A549 (cell line): Measurements from ENCODE around the gene ABCG5. TPM values are rescaled to one million over a fixed set of nuclear protein-coding genes. Genes with fewer than 3 reads are reported as not detected.

Source experiments
- ATAC-seq, 2 experiments: fragments of 200-7000 bp in 1 of 2; fragments of >200 bp in 1 of 2; cut with Nextera tagmentation in 1 of 2; cut with Tn5 transposase in 1 of 2; 3 replicates each; pipeline versions ENCODE4 v1.8.0 to v1.9.1; 2018 to 2020; ENCODE audit warnings: mild to moderate bottlenecking in 1 of 2, moderate library complexity in 1 of 2
- CTCF ChIA-PET: fragments of 300-600 bp; sonication (Branson Sonifier 250); formaldehyde crosslinking; extraction: SDS; loops from one replicate; lab custom pipeline; 2021; ENCODE audit warnings: antibody characterized with exemption, inconsistent platforms; lab: Yijun Ruan, JAX
- POLR2A ChIA-PET: fragments of 350-600 bp; formaldehyde crosslinking; extraction: SDS; loops from one replicate; lab custom pipeline; 2021; ENCODE audit warnings: antibody characterized with exemption, inconsistent platforms; lab: Yijun Ruan, JAX
- DNase-seq, 2 experiments: peaks; one replicate each; pipeline versions ENCODE4 v3.0.0 to v3.0.0-alpha.2; 2011 to 2016; ENCODE audit warnings: low read depth in 1 of 2, low spot score in 1 of 2
- FAIRE-seq: peaks from 2 replicates; lab custom pipeline; 2011; peaks lifted over from hg19 to GRCh38; lab: Jason Lieb, UNC
- H3K27ac ChIP-seq, 2 experiments: fragments of >200 bp; sonication (Bioruptor Twin); formaldehyde crosslinking; 3 replicates each; pipeline ENCODE4 v1.5.1; 2016 to 2017
- H3K4me1 ChIP-seq: fragments of >200 bp; sonication (Bioruptor Twin); formaldehyde crosslinking; 3 replicates; pipeline ENCODE4 v1.6.1; 2016
- H3K4me2 ChIP-seq: fragments of >200 bp; sonication (Bioruptor Twin); formaldehyde crosslinking; 3 replicates; pipeline ENCODE4 v1.6.1; 2016
- H3K4me3 ChIP-seq: fragments of >200 bp; sonication (Bioruptor Twin); formaldehyde crosslinking; 3 replicates; pipeline ENCODE4 v1.5.1; 2016
- H3K9me3 ChIP-seq: fragments of >200 bp; sonication (Bioruptor Twin); formaldehyde crosslinking; 3 replicates; pipeline ENCODE4 v1.6.1; 2016
- BCL3 ChIP-seq: fragments of >200 bp; sonication (Bioruptor Twin); formaldehyde crosslinking; IDR thresholded peaks from 3 replicates; pipeline ENCODE4 v1.6.1; 2016
- CBX2 ChIP-seq: fragments of 200-600 bp; sonication (generic); IDR thresholded peaks from 2 replicates; pipeline ENCODE4 v1.6.1; 2016; ENCODE audit warnings: low read depth, mild to moderate bottlenecking, borderline replicate concordance
- CBX8 ChIP-seq: fragments of 200-600 bp; sonication (generic); IDR thresholded peaks from 2 replicates; pipeline ENCODE4 v1.6.1; 2016
- CHD2 ChIP-seq: fragments of 150-350 bp; IDR thresholded peaks from 2 replicates; pipeline ENCODE4 v1.6.1; 2014; ENCODE audit warnings: low read length; ENCODE audit not compliant: partially characterized antibody
- CTCF ChIP-seq: fragments of >200 bp; sonication (Bioruptor Twin); formaldehyde crosslinking; IDR thresholded peaks from 3 replicates; pipeline ENCODE4 v1.5.1; 2016
- E2F6 ChIP-seq: IDR thresholded peaks from 2 replicates; pipeline ENCODE4 v1.6.1; 2012; ENCODE audit warnings: low read depth, borderline replicate concordance
- EHF ChIP-seq: fragments of 250-450 bp; sonication (Bioruptor Pico); IDR thresholded peaks from 2 replicates; pipeline ENCODE4 v1.5.0; 2020; ENCODE audit warnings: mild to moderate bottlenecking
- EHMT2 ChIP-seq: fragments of 200-600 bp; sonication (generic); IDR thresholded peaks from 2 replicates; pipeline ENCODE4 v1.6.1; 2016; ENCODE audit warnings: antibody characterized with exemption, low read depth, mild to moderate bottlenecking, moderate library complexity
- ELK1 ChIP-seq: fragments of 150-350 bp; IDR thresholded peaks from 2 replicates; pipeline ENCODE4 v1.6.1; 2014; ENCODE audit warnings: low read depth, mild to moderate bottlenecking, low read length
- EP300 ChIP-seq, 2 experiments: fragments of >200 bp; sonication (Bioruptor Twin); formaldehyde crosslinking; IDR thresholded peaks; 2 replicates in 1 of 2; 3 replicates in 1 of 2; pipeline ENCODE4 v1.6.1; 2016 to 2017
- FOSL2 ChIP-seq, 2 experiments: fragments of 450-650 bp in 1 of 2; fragments of >200 bp in 1 of 2; sonication (Bioruptor Twin) in 1 of 2; formaldehyde crosslinking; IDR thresholded peaks; 2 replicates each; pipeline versions ENCODE4 v1.5.0 to v1.6.1; 2016 to 2020; ENCODE audit warnings: mild to moderate bottlenecking in 1 of 2, moderate library complexity in 1 of 2
- HEYL ChIP-seq: fragments of 250-450 bp; sonication (Bioruptor Pico); IDR thresholded peaks from 2 replicates; pipeline ENCODE4 v1.8.0; 2021; ENCODE audit warnings: mild to moderate bottlenecking, moderate library complexity
- HOXA7 ChIP-seq: fragments of 250-450 bp; sonication (Bioruptor Pico); IDR thresholded peaks from 2 replicates; pipeline ENCODE4 v1.5.0; 2020; ENCODE audit warnings: mild to moderate bottlenecking, moderate library complexity
- HOXB13 ChIP-seq: fragments of 250-450 bp; sonication (Bioruptor Pico); IDR thresholded peaks from 2 replicates; pipeline ENCODE4 v1.5.0; 2020; ENCODE audit warnings: low read depth, mild to moderate bottlenecking, moderate library complexity
- HOXB5 ChIP-seq: fragments of 250-450 bp; sonication (Bioruptor Pico); IDR thresholded peaks from 2 replicates; pipeline ENCODE4 v1.5.0; 2020; ENCODE audit warnings: mild to moderate bottlenecking, moderate library complexity
- KDM1A ChIP-seq: fragments of 200-600 bp; sonication (generic); IDR thresholded peaks from 2 replicates; pipeline ENCODE4 v1.6.1; 2016; ENCODE audit warnings: low read depth, mild to moderate bottlenecking
- KDM5A ChIP-seq: fragments of 200-600 bp; sonication (generic); IDR thresholded peaks from 2 replicates; pipeline ENCODE4 v1.6.1; 2016; ENCODE audit warnings: antibody characterized with exemption, mild to moderate bottlenecking
- MAZ ChIP-seq: fragments of 150-350 bp; IDR thresholded peaks from 2 replicates; pipeline ENCODE4 v1.6.1; 2014; ENCODE audit warnings: antibody characterized with exemption, low read depth, low read length, borderline replicate concordance
- MYC ChIP-seq: IDR thresholded peaks from 2 replicates; pipeline ENCODE4 v1.6.1; 2012; ENCODE audit warnings: mild to moderate bottlenecking, inconsistent platforms, low read length, improper control_type of control experiment, borderline replicate concordance
- NFE2L2 ChIP-seq: fragments of 150-350 bp; conservative IDR thresholded peaks from 2 replicates; pipeline ENCODE4 v1.6.1; 2014; ENCODE audit warnings: low read length
- POLR2A ChIP-seq: IDR thresholded peaks from 2 replicates; pipeline ENCODE4 v1.6.1; 2012; ENCODE audit warnings: mild to moderate bottlenecking, low read length
- POLR2AphosphoS2 ChIP-seq: conservative IDR thresholded peaks from 2 replicates; pipeline ENCODE4 v1.6.1; 2012; ENCODE audit warnings: low read length, improper control_type of control experiment, inconsistent platforms
- RCOR1 ChIP-seq: fragments of 150-350 bp; IDR thresholded peaks from 2 replicates; pipeline ENCODE4 v1.6.1; 2014; ENCODE audit warnings: antibody characterized with exemption, low read length, low read depth
- RNF2 ChIP-seq: fragments of 200-600 bp; sonication (generic); IDR thresholded peaks from 2 replicates; pipeline ENCODE4 v1.6.1; 2016; ENCODE audit warnings: low read depth, mild to moderate bottlenecking, antibody characterized with exemption, moderate library complexity, borderline replicate concordance
- SMC3 ChIP-seq: fragments of >200 bp; sonication (Bioruptor Twin); formaldehyde crosslinking; IDR thresholded peaks from 3 replicates; pipeline ENCODE4 v1.6.1; 2018; ENCODE audit warnings: inconsistent platforms
- ZC3H11A ChIP-seq: fragments of 450-650 bp; IDR thresholded peaks from 2 replicates; pipeline ENCODE4 v1.6.1; 2014; ENCODE audit warnings: antibody characterized with exemption, mild to moderate bottlenecking
- ZNF302 ChIP-seq: fragments of 250-450 bp; sonication (Bioruptor Pico); IDR thresholded peaks from 2 replicates; pipeline ENCODE4 v1.9.0; 2021; ENCODE audit warnings: inconsistent platforms, mild to moderate bottlenecking, moderate library complexity
- ZSCAN20 ChIP-seq: fragments of 250-450 bp; sonication (Bioruptor Pico); IDR thresholded peaks from 2 replicates; pipeline ENCODE4 v1.8.0; 2022; ENCODE audit warnings: mild to moderate bottlenecking, moderate library complexity
- WGBS: methylation state at CpG from one replicate; pipeline ENCODE4 v1.1.6; 2017; ENCODE audit errors: missing lambda C conversion rate; 5-methylcytosine and 5-hydroxymethylcytosine counted together
- polyA plus RNA-seq, 4 experiments: library from polyadenylated mRNA; depleted of rRNA in 3 of 4; stranded (reverse); fragments of >200 nt; fragmentation: RNase III in 1 of 4; extraction: RNeasy Plus Mini Kit Qiagen cat#74134 plus additional on column Dnase treatment in 1 of 4; gene quantifications; 2 replicates in 3 of 4; 3 replicates in 1 of 4; pipeline ENCODE4 v1.2.3, GENCODE V29; 2011 to 2017

ABCG5 gene
- polyA plus RNA-seq, 2 of the 4 experiments (the other 2 are of a cell fraction) = not detected

- no peak for TF ChIP-seq E2F6
Observed at GRCh38 chr2:43846140-43846793, 7.6 kb upstream of the ABCG5 start (continued).

GRCh38 chr2:43845181-43845580 is 6.5 kb upstream of the ABCG5 start:
- CTCF ChIA-PET = interaction anchor here (1.1 to 1.2 kb wide), 2 partner anchors 8 to 20 kb away, joined by 3 to 4 read pairs; no protein-coding TSS in a partner anchor
- no peak overlapping the region for H3K4me3 ChIP-seq
- FAIRE-seq (no peak), DNase-seq (no peak), ATAC-seq (no peak)
- H3K9me3 ChIP-seq = no peaks in the 10 kb centered on the region
- TF ChIP-seq KDM1A = no peak
- TF ChIP-seq ELK1 = no peak
- TF ChIP-seq KDM5A = no peak
- no peak for TF ChIP-seq HOXB5 (CRISPR knock-in tag)
- no peak for TF ChIP-seq CBX2
- no peak for TF ChIP-seq EHMT2
- TF ChIP-seq POLR2A = no peak
- no peak for TF ChIP-seq RCOR1
- TF ChIP-seq MYC = no peak
- TF ChIP-seq CBX8 = no peak
- TF ChIP-seq ZNF302 (CRISPR knock-in tag) = no peak
- no peak for TF ChIP-seq CHD2
- no peak for TF ChIP-seq BCL3
- no peak for TF ChIP-seq SMC3
- no peak overlapping the region for H3K27ac ChIP-seq
- 5% methylated on average over 1 of the region's 1 CpG for WGBS
- H3K4me1 ChIP-seq = peaks cover 8% of the 10 kb centered on the region; the same call in 1 of the 3 replicates
- POLR2A ChIA-PET = no interaction called here
- no peak overlapping the region for H3K4me2 ChIP-seq

- Histone ChIP-seq H3K9me3 (no peaks in the 10 kb centered on the region), H3K4me2 (no peak overlapping the region), H3K4me1 (peaks cover 2% of the 10 kb centered on the region; the same call in 1 of the 3 replicates), H3K4me3 (no peak overlapping the region), H3K27ac (no peak overlapping the region)
- TF ChIP-seq EHMT2 = no peak
- TF ChIP-seq ZSCAN20 (CRISPR knock-in tag) = no peak
- TF ChIP-seq EP300 (IDR thresholded peaks at IDR 0.05) = no peak
- no peak for TF ChIP-seq MAZ
- TF ChIP-seq CBX8 = no peak
- no peak for TF ChIP-seq KDM5A
- no peak for TF ChIP-seq MYC
- no peak for TF ChIP-seq RNF2
- TF ChIP-seq HOXB13 (CRISPR knock-in tag) = no peak
- no peak for TF ChIP-seq HOXA7 (CRISPR knock-in tag)
- TF ChIP-seq HEYL (CRISPR knock-in tag) = no peak
- TF ChIP-seq ZC3H11A = no peak
- no peak for TF ChIP-seq NFE2L2
- TF ChIP-seq EHF = no peak
- no peak for TF ChIP-seq POLR2AphosphoS2
- no peak for TF ChIP-seq POLR2A
- no peak for TF ChIP-seq CTCF
- no peak for TF ChIP-seq FOSL2 (IDR thresholded peaks at IDR 0.05)
- TF ChIP-seq FOSL2 (CRISPR knock-in tag; IDR thresholded peaks at IDR 0.05) = no peak
- no peak for TF ChIP-seq BCL3
- no peak for FAIRE-seq
- ChIA-PET CTCF (interaction anchor here (1.0 kb wide), 1 partner anchor 59 kb away, joined by 4 read pairs; no protein-coding TSS in a partner anchor), POLR2A (no interaction called here)
- WGBS = 75% methylated on average over 9 of the region's 9 CpGs
- DNase-seq = no peak
- no peak for ATAC-seq
Observed at GRCh38 chr2:43842866-43843226, 4.2 kb upstream of the ABCG5 start.
